Fibroblast of pulmonary artery (primary cell): Measurements from ENCODE around the gene HNRNPF.
A peak's percentile ranks its signal among the peaks of the same experiment; 100 is the strongest.

Experiments
- DNase-seq: peaks from one replicate; pipeline ENCODE4 v3.0.0-alpha.2; 2010; ENCODE audit warnings: low read depth
- H3K4me3 ChIP-seq: replicated peaks from 2 replicates; pipeline ENCODE4 v1.5.1; 2011; ENCODE audit warnings: low read depth, mild to moderate bottlenecking, control low read depth, low read length, moderate library complexity
- TF ChIP-seq, protein P1 (sequence below): IDR thresholded peaks from 2 replicates; pipeline ENCODE4 v1.5.1; 2011; ENCODE audit warnings: mild to moderate bottlenecking, control low read depth, low read length, inconsistent platforms; ENCODE audit errors: missing control alignments

The HNRNPF gene

DNA sequence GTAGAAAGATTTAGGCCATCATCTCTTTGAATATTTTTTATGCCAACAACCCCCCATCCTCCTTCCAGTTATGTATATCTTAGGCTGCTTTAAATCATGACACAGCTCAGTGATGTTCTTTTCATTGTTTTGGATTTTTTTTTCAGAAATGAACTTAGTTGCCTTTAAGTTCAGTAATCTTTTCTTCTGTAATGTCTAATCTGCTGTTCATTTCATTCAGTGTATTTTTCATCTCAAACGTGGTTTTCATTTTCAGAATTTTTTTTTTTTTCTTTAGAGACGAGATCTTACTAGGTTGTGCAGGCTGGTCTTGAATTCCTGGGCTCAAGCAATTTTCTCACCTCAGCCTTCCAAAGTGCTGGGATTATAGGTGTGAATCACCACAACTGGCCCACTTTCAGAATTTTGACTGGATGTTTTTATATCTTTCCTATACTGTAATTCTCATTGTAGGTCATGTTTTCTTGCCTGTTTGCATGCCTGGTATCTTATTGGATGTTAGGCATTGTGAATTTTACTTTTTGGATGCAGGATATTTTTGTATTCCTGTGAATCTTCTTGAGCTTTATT, 36.0 kb upstream of the HNRNPF start:
- TF ChIP-seq, protein P1, sequence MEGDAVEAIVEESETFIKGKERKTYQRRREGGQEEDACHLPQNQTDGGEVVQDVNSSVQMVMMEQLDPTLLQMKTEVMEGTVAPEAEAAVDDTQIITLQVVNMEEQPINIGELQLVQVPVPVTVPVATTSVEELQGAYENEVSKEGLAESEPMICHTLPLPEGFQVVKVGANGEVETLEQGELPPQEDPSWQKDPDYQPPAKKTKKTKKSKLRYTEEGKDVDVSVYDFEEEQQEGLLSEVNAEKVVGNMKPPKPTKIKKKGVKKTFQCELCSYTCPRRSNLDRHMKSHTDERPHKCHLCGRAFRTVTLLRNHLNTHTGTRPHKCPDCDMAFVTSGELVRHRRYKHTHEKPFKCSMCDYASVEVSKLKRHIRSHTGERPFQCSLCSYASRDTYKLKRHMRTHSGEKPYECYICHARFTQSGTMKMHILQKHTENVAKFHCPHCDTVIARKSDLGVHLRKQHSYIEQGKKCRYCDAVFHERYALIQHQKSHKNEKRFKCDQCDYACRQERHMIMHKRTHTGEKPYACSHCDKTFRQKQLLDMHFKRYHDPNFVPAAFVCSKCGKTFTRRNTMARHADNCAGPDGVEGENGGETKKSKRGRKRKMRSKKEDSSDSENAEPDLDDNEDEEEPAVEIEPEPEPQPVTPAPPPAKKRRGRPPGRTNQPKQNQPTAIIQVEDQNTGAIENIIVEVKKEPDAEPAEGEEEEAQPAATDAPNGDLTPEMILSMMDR = no peak
- no peak overlapping the region for H3K4me3 ChIP-seq
- DNase-seq = no peak

GRCh38 chr10:43444323-43444722, 35.3 kb upstream of the HNRNPF start:
- TF ChIP-seq, protein P1 = no peak
- no peak for DNase-seq
- H3K4me3 ChIP-seq = no peak overlapping the region

DNA sequence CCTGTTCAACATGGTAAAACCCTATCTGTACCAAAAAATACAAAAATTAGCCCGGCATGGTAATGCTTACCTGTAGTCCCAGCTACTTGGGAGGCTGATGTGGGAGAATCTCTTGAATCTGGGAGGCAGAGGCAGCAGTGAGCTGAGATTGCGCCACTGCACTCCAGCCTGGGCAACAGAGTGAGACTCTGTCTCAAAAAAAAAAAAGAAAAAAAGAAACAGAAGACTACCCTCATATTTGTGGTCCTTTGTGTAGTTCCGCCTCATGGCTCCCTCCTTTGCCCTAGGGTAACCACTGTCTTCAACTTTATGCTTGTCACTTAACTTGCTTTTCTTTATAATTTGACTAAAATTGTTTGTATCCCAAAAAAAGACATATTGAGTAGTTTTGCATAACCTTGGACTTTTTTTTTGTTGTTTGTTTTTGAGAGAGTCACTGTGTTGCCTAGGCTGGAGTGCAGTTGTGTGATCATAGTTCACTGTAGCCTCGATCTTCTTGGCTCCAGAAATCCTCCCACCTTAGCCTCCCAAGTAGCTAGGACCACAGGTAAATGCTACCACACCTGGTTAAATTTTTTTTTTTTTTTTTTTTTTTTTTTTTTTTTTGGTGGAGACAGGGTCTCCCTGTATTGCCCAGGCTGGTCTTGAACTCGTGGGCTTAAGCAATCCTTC, 31.6 kb upstream of the HNRNPF start:
- TF ChIP-seq, protein P1 = no peak
- H3K4me3 ChIP-seq = no peak overlapping the region
- no peak for DNase-seq

- DNase-seq = no peak
- H3K4me3 ChIP-seq = peak overlapping the region; percentile 90
- TF ChIP-seq, protein P1 = no peak
Measured at GRCh38 chr10:43437141-43437870, 28.3 kb upstream of the HNRNPF start.

DNA sequence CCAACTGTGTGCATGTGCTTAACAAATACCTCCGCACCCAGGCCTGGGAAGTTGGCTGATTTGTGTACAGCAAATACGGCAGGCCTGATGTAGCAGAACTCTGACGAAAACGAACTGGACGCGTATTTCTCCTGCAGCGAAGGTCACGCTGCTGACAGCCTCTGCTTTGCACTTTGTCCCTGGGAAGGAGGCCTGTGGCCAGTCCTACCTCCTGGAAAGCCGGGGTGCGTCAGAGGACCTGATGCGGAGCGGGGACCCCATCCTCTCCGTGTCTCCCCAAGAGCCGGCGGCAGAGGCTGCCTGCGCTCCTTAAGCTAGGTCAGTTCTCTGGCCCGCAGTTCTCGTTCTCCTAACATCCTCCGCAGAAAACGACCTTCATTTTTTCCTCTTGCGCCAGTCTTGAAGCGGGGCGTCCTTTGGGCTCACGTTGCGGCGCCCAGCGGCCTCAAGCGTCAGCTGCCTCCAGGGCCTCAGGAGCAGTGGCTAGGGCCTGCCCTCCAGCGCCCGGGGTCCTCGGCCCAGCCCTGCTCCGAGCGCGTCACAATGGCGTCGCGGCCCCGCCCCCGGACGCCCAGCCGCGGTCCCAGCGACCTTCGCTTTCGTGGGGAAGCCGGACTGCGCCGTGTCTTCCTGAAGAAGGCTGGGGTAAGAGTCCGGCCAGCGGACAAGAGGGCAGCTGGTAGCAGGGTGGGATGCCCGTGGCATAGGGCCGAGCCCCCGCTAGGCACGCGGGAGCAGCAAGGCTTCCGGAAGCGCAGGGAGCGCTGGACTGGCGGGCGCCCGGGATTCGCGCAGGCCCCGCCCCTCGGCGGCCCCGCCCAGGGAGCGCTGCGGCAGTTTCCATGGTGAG, 27.5 kb upstream of the HNRNPF start, which contains the start of gene ZNF487:
ZNF487 (plus strand) TSS at position 821 of the 850 bp plus-strand sequence. CDS start 38,703 bp downstream, outside the sequence.
- H3K4me3 ChIP-seq = peak within 1 kb of the TSS; percentile 90
- TF ChIP-seq, protein P1 = peak; percentile 16
- peak; percentile 90 for DNase-seq

DNA sequence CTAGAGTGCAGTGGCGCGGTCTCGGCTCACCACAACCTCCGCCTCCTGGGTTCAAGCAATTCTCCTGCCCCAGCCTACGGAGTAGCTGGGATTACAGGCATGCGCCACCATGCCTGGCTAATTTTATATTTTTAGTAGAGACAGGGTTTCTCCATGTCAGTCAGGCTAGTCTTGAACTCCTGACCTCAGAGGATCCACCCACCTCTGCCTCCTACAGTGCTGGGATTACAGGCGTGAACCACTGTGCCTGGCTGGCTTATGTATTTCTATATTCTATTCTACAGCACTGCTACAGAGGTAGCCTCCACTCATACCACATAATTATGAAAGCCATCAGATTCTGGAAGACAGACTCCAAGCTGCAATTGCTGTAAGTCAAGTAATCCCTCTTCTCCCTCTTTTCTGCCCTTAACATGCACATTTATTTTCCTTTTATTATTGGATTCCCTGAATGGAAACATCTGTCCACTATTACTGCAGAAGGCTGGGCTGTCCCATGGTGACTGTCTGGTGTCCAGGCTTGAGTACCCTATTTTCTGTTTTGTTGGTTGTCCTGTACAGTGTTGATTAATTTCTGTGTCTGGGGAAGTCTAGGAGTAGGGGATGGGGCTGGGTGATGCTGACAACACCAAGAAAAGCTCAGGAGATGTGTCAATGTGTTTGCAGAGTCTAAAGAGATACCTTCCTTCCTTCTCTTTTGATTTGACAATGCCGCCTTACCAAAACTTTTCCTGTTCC, 22.1 kb upstream of the HNRNPF start:
- TF ChIP-seq, protein P1 = no peak
- no peak for DNase-seq
- H3K4me3 ChIP-seq = no peak overlapping the region
